ENCODE measurements around the gene C17orf107.

Gene C17orf107

GRCh38 chr17:4939796-4940554 lies 40.6 kb downstream of the C17orf107 start, which contains the start of the genes RNF167 and SLC25A11:
RNF167 (plus strand) TSS chr17:4940268; CDS start chr17:4940910, 642 bp downstream.
SLC25A11 (minus strand) TSS chr17:4940046; CDS start chr17:4939910, 136 bp downstream.
- peak; percentile 96 for DNase-seq (ENCODE audit: extremely low spot score)
- no peak for TF ChIP-seq ARNT (IDR thresholded peaks at IDR 0.05)
- TF ChIP-seq NFRKB (IDR thresholded peaks at IDR 0.05) = no peak
- no peak for TF ChIP-seq BHLHE40 (IDR thresholded peaks at IDR 0.05; ENCODE audit: borderline replicate concordance)
- TF ChIP-seq FOXK2 (IDR thresholded peaks at IDR 0.05) = no peak
- TF ChIP-seq LEF1 (IDR thresholded peaks at IDR 0.05; ENCODE audit: borderline replicate concordance) = no peak
- no peak for TF ChIP-seq HDGF (IDR thresholded peaks at IDR 0.05; ENCODE audit: borderline replicate concordance)
- TF ChIP-seq L3MBTL2 (conservative IDR thresholded peaks at IDR 0.05) = peak; percentile 31
- no peak for TF ChIP-seq CTBP1 (IDR thresholded peaks at IDR 0.05; ENCODE audit: borderline replicate concordance)
- TF ChIP-seq PKNOX1 (IDR thresholded peaks at IDR 0.05) = peak; percentile 81
- no peak for TF ChIP-seq FOXM1 (IDR thresholded peaks at IDR 0.05; ENCODE audit: borderline replicate concordance)
- TF ChIP-seq TARDBP (IDR thresholded peaks at IDR 0.05) = no peak
- TF ChIP-seq ZNF384 (IDR thresholded peaks at IDR 0.05) = no peak
- peak; percentile 70 for TF ChIP-seq ELF4 (IDR thresholded peaks at IDR 0.05)
- TF ChIP-seq SP1 (IDR thresholded peaks at IDR 0.05) = peak; percentile 94
- no peak for TF ChIP-seq SUZ12 (IDR thresholded peaks at IDR 0.05)
- ChIA-PET POLR2A (interaction anchor here (0.6 to 3.5 kb wide), 34 partner anchors 11 to 440 kb away, joined by 3 to 101 read pairs (median 4); partner anchors contain the start of genes CAMTA2, ENO3, INCA1 and KIF1C), CTCF (interaction anchor here (0.8 to 1.0 kb wide), 4 partner anchors 12 to 363 kb away, joined by 3 to 5 read pairs (median 3); partner anchors contain the start of gene CHRNE)

DNA sequence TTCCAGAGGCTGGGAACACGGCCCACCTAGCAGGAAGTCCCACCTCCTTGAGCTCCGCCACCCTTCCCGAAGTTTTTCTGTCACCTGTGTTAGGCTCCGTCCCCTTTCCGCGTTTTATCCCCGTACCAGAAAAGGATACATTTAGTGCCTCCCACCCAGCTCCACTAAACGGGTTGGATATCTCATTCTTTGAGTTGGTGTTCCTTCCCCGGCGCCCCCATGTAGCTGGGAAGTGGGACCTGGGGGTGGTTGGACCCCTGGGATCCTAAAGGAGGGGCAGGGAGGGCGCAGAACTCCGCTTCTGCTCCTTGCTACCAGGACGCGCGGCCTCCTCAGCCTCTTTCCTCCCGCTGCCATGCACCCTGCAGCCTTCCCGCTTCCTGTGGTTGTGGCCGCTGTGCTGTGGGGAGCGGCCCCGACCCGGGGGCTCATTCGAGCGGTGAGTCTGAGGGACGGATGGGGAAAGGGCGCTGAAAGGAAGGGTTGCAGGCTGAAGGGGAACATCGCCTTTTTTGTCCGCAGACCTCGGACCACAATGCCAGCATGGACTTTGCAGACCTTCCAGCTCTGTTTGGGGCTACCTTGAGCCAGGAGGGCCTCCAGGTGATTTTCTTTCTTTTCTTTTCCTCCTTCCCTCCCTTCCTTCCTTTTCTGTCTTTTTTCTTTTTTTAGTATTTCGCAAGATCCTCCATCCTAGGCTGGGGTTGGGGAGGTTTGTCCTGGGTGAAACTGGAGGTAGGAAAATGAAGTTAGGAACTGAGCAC lies 41.4 kb downstream of the C17orf107 start:
- TF ChIP-seq TARDBP (IDR thresholded peaks at IDR 0.05) (no peak), SP1 (IDR thresholded peaks at IDR 0.05) (no peak), BHLHE40 (IDR thresholded peaks at IDR 0.05; ENCODE audit: borderline replicate concordance) (no peak), CTBP1 (IDR thresholded peaks at IDR 0.05; ENCODE audit: borderline replicate concordance) (no peak), LEF1 (IDR thresholded peaks at IDR 0.05; ENCODE audit: borderline replicate concordance) (no peak), ELF4 (IDR thresholded peaks at IDR 0.05) (peak; percentile 15; the same call in 1 of the 2 replicates), HDGF (IDR thresholded peaks at IDR 0.05; ENCODE audit: borderline replicate concordance) (no peak)
- ChIA-PET POLR2A (interaction anchor here (0.6 to 3.5 kb wide), 29 partner anchors 10 to 441 kb away, joined by 3 to 101 read pairs (median 6); partner anchors contain the start of genes CAMTA2, ENO3, INCA1 and KIF1C), CTCF (interaction anchor here (0.9 to 1.1 kb wide), 4 partner anchors 11 to 364 kb away, joined by 3 to 5 read pairs (median 3); partner anchors contain the start of gene CAMTA2)
- DNase-seq (ENCODE audit: extremely low spot score) = peak; percentile 83

DNA sequence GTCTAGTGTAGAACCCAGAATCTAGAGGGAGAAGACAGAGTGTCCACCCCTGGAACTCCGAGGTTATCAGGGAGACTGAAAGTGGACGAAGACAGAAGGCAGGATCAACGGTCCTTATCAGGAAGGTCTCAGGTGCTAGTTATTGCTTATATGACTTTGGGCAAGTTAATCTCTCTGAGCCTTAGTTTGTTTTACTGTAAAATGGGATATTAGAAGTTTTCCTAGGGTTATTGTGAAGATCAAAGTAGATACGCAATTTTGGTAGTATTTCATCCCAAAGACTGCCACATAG lies 41.9 kb downstream of the C17orf107 start:
- ChIA-PET POLR2A (interaction anchor here (3.1 kb wide), 1 partner anchor 26 kb away, joined by 84 read pairs; the partner anchor contains the start of gene SPAG7), CTCF (interaction anchor here (1.1 kb wide), 1 partner anchor 46 kb away, joined by 3 read pairs; the partner anchor contains the start of gene CAMTA2)
- DNase-seq (ENCODE audit: extremely low spot score) = no peak
- TF ChIP-seq TARDBP (IDR thresholded peaks at IDR 0.05) = no peak
- TF ChIP-seq FOXK2 (IDR thresholded peaks at IDR 0.05) = no peak
- no peak for TF ChIP-seq SUZ12 (IDR thresholded peaks at IDR 0.05)
- TF ChIP-seq CTBP1 (IDR thresholded peaks at IDR 0.05; ENCODE audit: borderline replicate concordance) = no peak
- no peak for TF ChIP-seq FOXM1 (IDR thresholded peaks at IDR 0.05; ENCODE audit: borderline replicate concordance)
- no peak for TF ChIP-seq ARNT (IDR thresholded peaks at IDR 0.05)

- DNase-seq (ENCODE audit: extremely low spot score) = no peak
- TF ChIP-seq L3MBTL2 (conservative IDR thresholded peaks at IDR 0.05) (no peak), ELF4 (IDR thresholded peaks at IDR 0.05) (no peak), SUZ12 (IDR thresholded peaks at IDR 0.05) (no peak), HDGF (IDR thresholded peaks at IDR 0.05; ENCODE audit: borderline replicate concordance) (no peak), ZNF384 (IDR thresholded peaks at IDR 0.05) (no peak), FOXM1 (IDR thresholded peaks at IDR 0.05; ENCODE audit: borderline replicate concordance) (no peak), TARDBP (IDR thresholded peaks at IDR 0.05) (no peak)
- ChIA-PET POLR2A (interaction anchor here (3.6 kb wide), 1 partner anchor 24 kb away, joined by 14 read pairs; the partner anchor contains the start of gene SPAG7), CTCF (no interaction called here)
Measured at GRCh38 chr17:4942760-4943508, 43.6 kb downstream of the C17orf107 start.

GRCh38 chr17:4944163-4944553 lies 44.8 kb downstream of the C17orf107 start:
- POLR2A ChIA-PET = interaction anchor here (1.5 to 3.6 kb wide), 2 partner anchors 22 to 23 kb away, joined by 3 to 14 read pairs; partner anchors contain the start of gene SPAG7
- no peak for DNase-seq (ENCODE audit: extremely low spot score)
- CTCF ChIA-PET = no interaction called here
- TF ChIP-seq L3MBTL2 (conservative IDR thresholded peaks at IDR 0.05) = no peak
- TF ChIP-seq ARNT (IDR thresholded peaks at IDR 0.05) = no peak
- TF ChIP-seq NFRKB (IDR thresholded peaks at IDR 0.05) = no peak
- TF ChIP-seq FOXM1 (IDR thresholded peaks at IDR 0.05; ENCODE audit: borderline replicate concordance) = no peak
- no peak for TF ChIP-seq TARDBP (IDR thresholded peaks at IDR 0.05)
- no peak for TF ChIP-seq LEF1 (IDR thresholded peaks at IDR 0.05; ENCODE audit: borderline replicate concordance)
- no peak for TF ChIP-seq ELF4 (IDR thresholded peaks at IDR 0.05)
- no peak for TF ChIP-seq CTBP1 (IDR thresholded peaks at IDR 0.05; ENCODE audit: borderline replicate concordance)
- no peak for TF ChIP-seq SP1 (IDR thresholded peaks at IDR 0.05)
- TF ChIP-seq SUZ12 (IDR thresholded peaks at IDR 0.05) = no peak
- TF ChIP-seq HDGF (IDR thresholded peaks at IDR 0.05; ENCODE audit: borderline replicate concordance) = no peak
- no peak for TF ChIP-seq FOXK2 (IDR thresholded peaks at IDR 0.05)
- no peak for TF ChIP-seq ZNF384 (IDR thresholded peaks at IDR 0.05)
- TF ChIP-seq PKNOX1 (IDR thresholded peaks at IDR 0.05) = no peak
- TF ChIP-seq BHLHE40 (IDR thresholded peaks at IDR 0.05; ENCODE audit: borderline replicate concordance) = no peak
- TF ChIP-seq FOXA1 (IDR thresholded peaks at IDR 0.05) = no peak

Data from HEK293T (cell line).